Stomach (tissue), 4 donors: Measurements from ENCODE around the gene RPS27.

Source experiments
- CTCF ChIP-seq, 7 experiments: fragments of 450-650 bp in 4 of 7; fragments of 200-600 bp in 3 of 7; sonication (generic) in 3 of 7; IDR thresholded peaks; one replicate each; pipeline ENCODE4 v1.5.1; 2016 to 2019; ENCODE audit warnings: antibody characterized with exemption in 7 of 7, control low read depth in 2 of 7, mild to moderate bottlenecking in 1 of 7
- POLR2A ChIP-seq, 4 donors: fragments of 450-650 bp; IDR thresholded peaks; one replicate each; pipeline ENCODE4 v1.6.1; 2016; ENCODE audit warnings: antibody characterized with exemption in 4 of 4, control low read depth in 2 of 4, mild to moderate bottlenecking in 1 of 4, moderate library complexity in 1 of 4

DNA sequence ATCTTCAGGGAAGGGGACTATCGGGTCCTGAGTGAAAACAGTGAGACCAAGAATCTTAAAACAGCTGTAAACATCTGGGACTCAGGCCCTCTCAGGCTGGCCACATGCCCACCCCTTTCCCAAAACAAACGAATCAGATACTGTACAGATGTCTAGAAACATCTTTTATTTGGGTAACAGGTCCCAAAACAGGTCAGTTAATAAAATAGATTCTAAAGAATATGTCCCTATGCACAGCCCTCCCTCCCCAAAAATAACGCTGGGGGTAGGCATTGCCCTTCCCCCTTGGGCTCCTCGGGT lies 31.7 kb upstream of the RPS27 start:
- TF ChIP-seq CTCF (IDR thresholded peaks at IDR 0.05), result no peak
- TF ChIP-seq POLR2A (IDR thresholded peaks at IDR 0.05), result no peak
